Gastrocnemius medialis (tissue), 4 donors: ENCODE results near the gene ALDH4A1. TPM values are rescaled to one million over a fixed set of nuclear protein-coding genes. Genes with fewer than 3 reads are reported as not detected.
"Not testable (repeated sequence)": the region's sequence is repeated elsewhere in the genome, so short reads cannot be mapped to it uniquely, and the experiment has no call there.

Experiments used
- ATAC-seq, 2 donors: fragments of 150-250 bp; one replicate each; pipeline ENCODE4 v1.9.1; 2016
- DNase-seq, 2 donors: peaks; one replicate each; pipeline ENCODE4 v3.0.0-alpha.2; 2019
- H3K27ac ChIP-seq, 4 donors: fragments of 200-600 bp; sonication (generic); 1 replicate in 1 of 4; 2 replicates in 3 of 4; pipeline ENCODE4 v1.5.1; 2016 to 2018; ENCODE audit warnings: mild to moderate bottlenecking in 2 of 4, moderate library complexity in 1 of 4
- H3K27me3 ChIP-seq, 3 donors: fragments of 200-600 bp; sonication (generic) in 2 of 3; 1 replicate in 1 of 3; 2 replicates in 2 of 3; pipeline versions ENCODE4 v1.5.1 to v1.6.0; 2016 to 2019; ENCODE audit warnings: mild to moderate bottlenecking in 1 of 3, moderate library complexity in 1 of 3
- H3K36me3 ChIP-seq, 2 donors: fragments of 200-600 bp; sonication (generic) in 1 of 2; one replicate each; pipeline ENCODE4 v1.5.1; 2017 to 2018
- H3K4me1 ChIP-seq, 2 donors: fragments of 200-600 bp; sonication (generic) in 1 of 2; one replicate each; pipeline ENCODE4 v1.5.1; 2016 to 2017; ENCODE audit warnings: mild to moderate bottlenecking in 2 of 2
- H3K4me3 ChIP-seq, 4 donors: fragments of 200-600 bp; sonication (generic) in 3 of 4; 1 replicate in 1 of 4; 2 replicates in 3 of 4; pipeline ENCODE4 v1.5.1; 2016 to 2019; ENCODE audit warnings: mild to moderate bottlenecking in 2 of 4
- H3K9me3 ChIP-seq, 3 donors: fragments of 200-600 bp; sonication (generic) in 2 of 3; 1 replicate in 1 of 3; 2 replicates in 2 of 3; pipeline ENCODE4 v1.5.1; 2016 to 2019
- POLR2A ChIP-seq, 2 donors: fragments of 450-650 bp; IDR thresholded peaks; one replicate each; pipeline ENCODE4 v1.6.1; 2017; ENCODE audit warnings: antibody characterized with exemption in 2 of 2, mild to moderate bottlenecking in 2 of 2, moderate library complexity in 2 of 2
- in situ Hi-C, 4 donors: fragments of 200-750 bp; cut with MboI; loops; one replicate each; pipeline versions ENCODE4 v1.15.0 to v1.8.0; 2017; ENCODE audit warnings: low sequenced_read_pairs in 4 of 4
- intact Hi-C: fragments of 100-400 bp; cut with DNase I; formaldehyde crosslinking; loops from one replicate; pipeline ENCODE4 v1.15.1; 2023; ENCODE audit warnings: low total_unique reads
- total RNA-seq, 4 donors: library from RNA; depleted of rRNA; stranded (reverse); fragments of >200 nt; gene quantifications; one replicate each; pipeline versions ENCODE4 v1.1.0 to v1.2.3, GENCODE V29; 2016
- TF ChIP-seq, protein P1 (sequence below), 5 experiments: fragments of 450-650 bp in 3 of 5; fragments of 200-600 bp in 2 of 5; sonication (generic) in 2 of 5; IDR thresholded peaks in 4 of 5; conservative IDR thresholded peaks in 1 of 5; 1 replicate in 4 of 5; 2 replicates in 1 of 5; pipeline ENCODE4 v1.5.1; 2016 to 2019; ENCODE audit warnings: antibody characterized with exemption in 5 of 5, mild to moderate bottlenecking in 3 of 5, moderate library complexity in 3 of 5

ALDH4A1 gene
- total RNA-seq, 4 donors from 2014 or later: 22.8 to 35.3 (median 31.4) TPM

GRCh38 chr1:18899363-18900049, 2.8 kb downstream of the ALDH4A1 start:
- H3K4me3 ChIP-seq: no peak overlapping the region
- no peak for TF ChIP-seq POLR2A (IDR thresholded peaks at IDR 0.05)
- TF ChIP-seq, protein P1, sequence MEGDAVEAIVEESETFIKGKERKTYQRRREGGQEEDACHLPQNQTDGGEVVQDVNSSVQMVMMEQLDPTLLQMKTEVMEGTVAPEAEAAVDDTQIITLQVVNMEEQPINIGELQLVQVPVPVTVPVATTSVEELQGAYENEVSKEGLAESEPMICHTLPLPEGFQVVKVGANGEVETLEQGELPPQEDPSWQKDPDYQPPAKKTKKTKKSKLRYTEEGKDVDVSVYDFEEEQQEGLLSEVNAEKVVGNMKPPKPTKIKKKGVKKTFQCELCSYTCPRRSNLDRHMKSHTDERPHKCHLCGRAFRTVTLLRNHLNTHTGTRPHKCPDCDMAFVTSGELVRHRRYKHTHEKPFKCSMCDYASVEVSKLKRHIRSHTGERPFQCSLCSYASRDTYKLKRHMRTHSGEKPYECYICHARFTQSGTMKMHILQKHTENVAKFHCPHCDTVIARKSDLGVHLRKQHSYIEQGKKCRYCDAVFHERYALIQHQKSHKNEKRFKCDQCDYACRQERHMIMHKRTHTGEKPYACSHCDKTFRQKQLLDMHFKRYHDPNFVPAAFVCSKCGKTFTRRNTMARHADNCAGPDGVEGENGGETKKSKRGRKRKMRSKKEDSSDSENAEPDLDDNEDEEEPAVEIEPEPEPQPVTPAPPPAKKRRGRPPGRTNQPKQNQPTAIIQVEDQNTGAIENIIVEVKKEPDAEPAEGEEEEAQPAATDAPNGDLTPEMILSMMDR (IDR thresholded peaks at IDR 0.05 in 4 of 5, conservative IDR thresholded peaks at IDR 0.05 in 1 of 5): no peak
- H3K4me1 ChIP-seq: peaks cover 25 to 26% of the 10 kb centered on the region in 2 donors
- no peaks in the 10 kb centered on the region for H3K27me3 ChIP-seq
- peaks cover 0 to 7% of the 10 kb centered on the region in 2 donors for H3K36me3 ChIP-seq
- intact Hi-C loops (loop anchor here (5.0 to 10.0 kb wide), 3 partner anchors 173 to 345 kb away; no protein-coding TSS in a partner anchor), in situ Hi-C loops (loop anchor here (5.0 to 25.0 kb wide), 4 partner anchors 73 to 338 kb away; no protein-coding TSS in a partner anchor)
- H3K9me3 ChIP-seq: no peaks in the 10 kb centered on the region
- no peak for ATAC-seq
- DNase-seq: no peak
- no peak overlapping the region for H3K27ac ChIP-seq

DNA sequence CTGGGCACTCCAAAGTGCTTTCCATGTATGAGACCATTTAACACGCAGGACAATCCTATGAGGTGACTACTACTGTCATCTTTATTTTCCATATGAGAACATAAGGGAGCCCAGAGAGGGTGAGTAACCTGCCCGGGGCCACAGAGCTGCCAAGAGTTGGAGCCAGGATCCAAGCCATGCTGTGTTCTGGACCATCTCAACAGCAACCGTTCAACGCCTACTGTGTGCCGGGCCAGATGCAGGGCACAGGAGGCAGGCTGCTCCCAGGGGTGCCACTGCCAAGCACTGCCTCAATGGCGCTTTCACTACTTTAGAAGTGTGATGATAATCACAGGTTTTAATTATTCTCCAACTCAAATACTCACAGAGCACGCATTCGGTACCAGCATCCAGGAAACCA, 3.8 kb downstream of the ALDH4A1 start:
- in situ Hi-C loops (no loop called here), intact Hi-C loops (no loop called here)
- Histone ChIP-seq H3K9me3 (no peaks in the 10 kb centered on the region), H3K36me3 (peaks cover 0 to 7% of the 10 kb centered on the region in 2 donors), H3K4me3 (no peak overlapping the region), H3K4me1 (peaks cover 28 to 29% of the 10 kb centered on the region in 2 donors), H3K27me3 (no peaks in the 10 kb centered on the region), H3K27ac (no peak overlapping the region)
- no peak for DNase-seq
- ATAC-seq: no peak
- no peak for TF ChIP-seq POLR2A (IDR thresholded peaks at IDR 0.05)
- TF ChIP-seq, protein P1 (IDR thresholded peaks at IDR 0.05 in 4 of 5, conservative IDR thresholded peaks at IDR 0.05 in 1 of 5): no peak

GRCh38 chr1:18895317-18895716, 7.0 kb downstream of the ALDH4A1 start:
- no peak for ATAC-seq
- no peak for DNase-seq
- H3K27me3 ChIP-seq: no peaks in the 10 kb centered on the region
- no peaks in the 10 kb centered on the region for H3K9me3 ChIP-seq
- peaks cover 18 to 21% of the 10 kb centered on the region in 2 donors for H3K4me1 ChIP-seq
- H3K4me3 ChIP-seq: no peak overlapping the region
- intact Hi-C loops: no loop called here
- no peak overlapping the region for H3K27ac ChIP-seq
- in situ Hi-C loops: no loop called here
- H3K36me3 ChIP-seq: peaks cover 0 to 7% of the 10 kb centered on the region in 2 donors
- TF ChIP-seq, protein P1 (IDR thresholded peaks at IDR 0.05 in 4 of 5, conservative IDR thresholded peaks at IDR 0.05 in 1 of 5): no peak
- no peak for TF ChIP-seq POLR2A (IDR thresholded peaks at IDR 0.05)

DNA sequence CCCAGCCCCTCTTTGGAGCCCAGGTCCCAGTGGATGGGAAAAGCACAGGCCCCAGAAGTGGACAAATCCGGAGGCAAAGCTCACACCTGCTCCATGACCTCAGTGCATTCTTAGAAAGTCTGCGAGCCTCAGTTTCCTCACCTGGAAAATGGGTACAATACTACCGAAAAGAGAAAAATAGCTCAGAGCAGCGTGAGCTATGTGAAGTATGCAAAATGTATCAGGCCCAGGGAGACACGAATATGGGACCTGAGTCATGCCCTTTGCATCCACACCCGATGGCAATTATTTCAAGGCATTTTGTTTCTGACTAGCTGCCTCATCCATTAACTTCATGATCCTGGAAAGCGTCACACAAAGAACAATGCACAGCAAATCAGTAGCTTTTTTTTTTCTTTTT, 9.2 kb downstream of the ALDH4A1 start:
- in situ Hi-C loops: no loop called here
- no peak for TF ChIP-seq POLR2A (IDR thresholded peaks at IDR 0.05)
- TF ChIP-seq, protein P1 (IDR thresholded peaks at IDR 0.05 in 4 of 5, conservative IDR thresholded peaks at IDR 0.05 in 1 of 5): no peak
- intact Hi-C loops: no loop called here

GRCh38 chr1:18891858-18892257, 10.5 kb downstream of the ALDH4A1 start:
- H3K27ac ChIP-seq, H3K36me3 ChIP-seq, H3K4me3 ChIP-seq, in situ Hi-C loops, DNase-seq, ATAC-seq, H3K27me3 ChIP-seq, intact Hi-C loops, H3K9me3 ChIP-seq: not testable (repeated sequence)
- H3K4me1 ChIP-seq: peaks cover 15 to 22% of the 10 kb centered on the region in 2 donors

More for the DNA sequence above, 9.2 kb downstream of the ALDH4A1 start:
- no peaks in the 10 kb centered on the region for H3K27me3 ChIP-seq
- no peak for ATAC-seq
- H3K9me3 ChIP-seq: no peaks in the 10 kb centered on the region
- no peak for DNase-seq
- peaks cover 15 to 22% of the 10 kb centered on the region in 2 donors for H3K4me1 ChIP-seq
- peaks cover 0 to 17% of the 10 kb centered on the region in 2 donors for H3K36me3 ChIP-seq
- no peak overlapping the region for H3K4me3 ChIP-seq
- no peak overlapping the region for H3K27ac ChIP-seq
